HepG2 (cell line): Measurements from ENCODE around the gene HABP4.

Source experiments
- ASH2L ChIP-seq: fragments of 300-600, 200-600 bp; sonication (generic); IDR thresholded peaks from 2 replicates; pipeline ENCODE4 v1.7.0; 2017; ENCODE audit warnings: low read depth, mild to moderate bottlenecking, moderate library complexity, mixed read lengths, low read length; ENCODE audit not compliant: insufficient read length
- CREB1 ChIP-seq, 2 experiments: fragments of 450-650 bp in 1 of 2; IDR thresholded peaks; 2 replicates each; pipeline ENCODE4 v1.6.1; 2016 to 2017; ENCODE audit warnings: control low read depth in 1 of 2, mild to moderate bottlenecking in 1 of 2, missing compliant biosample characterization in 1 of 2, missing genetic modification characterization in 1 of 2
- ETV5 ChIP-seq: IDR thresholded peaks from 2 replicates; pipeline ENCODE4 v1.6.1; 2018; ENCODE audit warnings: missing biosample characterization, missing genetic modification reagents, inconsistent platforms, borderline replicate concordance
- FOXC1 ChIP-seq: sonication (generic); formaldehyde crosslinking; IDR thresholded peaks from 2 replicates; pipeline ENCODE4 v1.8.0; 2022; ENCODE audit warnings: mild to moderate bottlenecking, missing genetic modification reagents, borderline replicate concordance
- GABPA ChIP-seq, 2 experiments: IDR thresholded peaks; 2 replicates each; pipeline ENCODE4 v1.6.1; 2011 to 2016; ENCODE audit warnings: low read depth in 2 of 2, low read length in 1 of 2, missing biosample characterization in 1 of 2, missing genetic modification characterization in 1 of 2
- MTA3 ChIP-seq: sonication (generic); formaldehyde crosslinking; IDR thresholded peaks from 2 replicates; pipeline ENCODE4 v1.4.0; 2020; ENCODE audit warnings: missing genetic modification reagents
- NFKBIZ ChIP-seq: IDR thresholded peaks from 2 replicates; pipeline ENCODE4 v1.6.1; 2018; ENCODE audit warnings: missing genetic modification reagents, missing compliant biosample characterization
- POLR2A ChIP-seq, 2 experiments: IDR thresholded peaks; 2 replicates each; pipeline ENCODE4 v1.6.1; 2011; ENCODE audit warnings: low read depth in 2 of 2, low read length in 2 of 2, mild to moderate bottlenecking in 1 of 2, moderate library complexity in 1 of 2; ENCODE audit not compliant: insufficient read depth in 1 of 2
- SMAD3 ChIP-seq: sonication (generic); formaldehyde crosslinking; IDR thresholded peaks from 2 replicates; pipeline ENCODE4 v1.4.0; 2020; ENCODE audit warnings: missing genetic modification reagents
- TCF12 ChIP-seq, 2 experiments: fragments of 450-650 bp in 1 of 2; sonication (generic) in 1 of 2; formaldehyde crosslinking in 1 of 2; IDR thresholded peaks; 2 replicates each; pipeline versions ENCODE4 v1.6.1 to v1.8.0; 2017 to 2022; ENCODE audit warnings: antibody characterized with exemption in 1 of 2, mild to moderate bottlenecking in 1 of 2, missing genetic modification reagents in 1 of 2, moderate library complexity in 1 of 2
- ZNF30 ChIP-seq: sonication (generic); formaldehyde crosslinking; IDR thresholded peaks from 2 replicates; pipeline ENCODE4 v1.5.0; 2020; ENCODE audit warnings: mild to moderate bottlenecking, missing genetic modification reagents
- ZNF883 ChIP-seq: sonication (generic); formaldehyde crosslinking; IDR thresholded peaks from 2 replicates; pipeline ENCODE4 v1.5.1; 2020; ENCODE audit warnings: mild to moderate bottlenecking, missing genetic modification reagents; ENCODE audit errors: not compliant biosample characterization
- ZXDC ChIP-seq: sonication (generic); formaldehyde crosslinking; IDR thresholded peaks from 2 replicates; pipeline ENCODE4 v1.5.0; 2020; ENCODE audit warnings: mild to moderate bottlenecking, missing genetic modification reagents
- TF ChIP-seq, protein P1 (sequence below): sonication (generic); formaldehyde crosslinking; IDR thresholded peaks from 2 replicates; pipeline ENCODE4 v1.5.0; 2020; ENCODE audit warnings: mild to moderate bottlenecking, missing genetic modification reagents, moderate library complexity

DNA sequence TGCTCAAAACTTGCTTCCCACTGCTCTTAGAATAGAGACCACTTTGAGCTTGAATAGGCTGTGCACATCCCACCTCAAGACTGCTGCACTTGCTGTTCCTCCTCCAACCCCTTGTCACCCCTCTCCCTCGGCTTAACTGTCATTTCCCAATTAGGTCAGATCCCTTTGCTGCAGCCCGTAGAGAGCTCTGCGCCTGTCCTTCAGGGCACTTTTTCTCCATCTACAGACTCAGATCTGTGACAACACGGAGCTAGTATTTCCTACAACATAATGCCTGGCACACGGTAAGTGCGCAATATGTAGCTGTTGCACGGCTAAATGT, 485 bp upstream of the HABP4 start:
- no peak for TF ChIP-seq SMAD3
- TF ChIP-seq ZNF883 (CRISPR knock-in tag), result no peak
- no peak for TF ChIP-seq ZXDC
- 0 out of 2 replicates have a peak, but pooled peaks have one; percentile 7 for TF ChIP-seq FOXC1
- no peak for TF ChIP-seq CREB1 (IDR thresholded peaks at IDR 0.05)
- no peak for TF ChIP-seq CREB1 (CRISPR knock-in tag; IDR thresholded peaks at IDR 0.05)
- TF ChIP-seq NFKBIZ (CRISPR knock-in tag), result no peak
- TF ChIP-seq GABPA (IDR thresholded peaks at IDR 0.05; ENCODE audit: low read depth, low read length), result no peak
- TF ChIP-seq GABPA (CRISPR knock-in tag; IDR thresholded peaks at IDR 0.05; ENCODE audit: low read depth), result no peak
- TF ChIP-seq, protein P1, sequence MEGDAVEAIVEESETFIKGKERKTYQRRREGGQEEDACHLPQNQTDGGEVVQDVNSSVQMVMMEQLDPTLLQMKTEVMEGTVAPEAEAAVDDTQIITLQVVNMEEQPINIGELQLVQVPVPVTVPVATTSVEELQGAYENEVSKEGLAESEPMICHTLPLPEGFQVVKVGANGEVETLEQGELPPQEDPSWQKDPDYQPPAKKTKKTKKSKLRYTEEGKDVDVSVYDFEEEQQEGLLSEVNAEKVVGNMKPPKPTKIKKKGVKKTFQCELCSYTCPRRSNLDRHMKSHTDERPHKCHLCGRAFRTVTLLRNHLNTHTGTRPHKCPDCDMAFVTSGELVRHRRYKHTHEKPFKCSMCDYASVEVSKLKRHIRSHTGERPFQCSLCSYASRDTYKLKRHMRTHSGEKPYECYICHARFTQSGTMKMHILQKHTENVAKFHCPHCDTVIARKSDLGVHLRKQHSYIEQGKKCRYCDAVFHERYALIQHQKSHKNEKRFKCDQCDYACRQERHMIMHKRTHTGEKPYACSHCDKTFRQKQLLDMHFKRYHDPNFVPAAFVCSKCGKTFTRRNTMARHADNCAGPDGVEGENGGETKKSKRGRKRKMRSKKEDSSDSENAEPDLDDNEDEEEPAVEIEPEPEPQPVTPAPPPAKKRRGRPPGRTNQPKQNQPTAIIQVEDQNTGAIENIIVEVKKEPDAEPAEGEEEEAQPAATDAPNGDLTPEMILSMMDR (CRISPR knock-in tag), result no peak
- TF ChIP-seq ZNF30 (CRISPR knock-in tag), result no peak
- TF ChIP-seq ETV5 (CRISPR knock-in tag), result no peak
- TF ChIP-seq MTA3 (CRISPR knock-in tag), result no peak
- no peak for TF ChIP-seq ASH2L
- no peak for TF ChIP-seq POLR2A (IDR thresholded peaks at IDR 0.05; ENCODE audit: insufficient read depth in 1 of 2, low read depth in 2 of 2, low read length in 2 of 2)
- no peak for TF ChIP-seq TCF12 (IDR thresholded peaks at IDR 0.05)
- TF ChIP-seq TCF12 (CRISPR knock-in tag; IDR thresholded peaks at IDR 0.05), result no peak
